ENCODE data around the gene ADAMTS1.

GRCh38 chr21:26804895-26805609, 40.2 kb downstream of the ADAMTS1 start:
- no peak for TF ChIP-seq CTCF (IDR thresholded peaks at IDR 0.05; ENCODE audit: insufficient read depth, low read depth, low read length)
- no peak for TF ChIP-seq EZH2 (IDR thresholded peaks at IDR 0.05; ENCODE audit: insufficient read depth, low read length)

All from astrocyte (in vitro differentiated cells and primary cell).